ENCODE results near the gene NRIP1. TPM values are rescaled to one million over a fixed set of nuclear protein-coding genes. Genes with fewer than 3 reads are reported as not detected.

The NRIP1 gene
- total RNA-seq, 4 donors from 2014 or later: 16.1 to 81.9 (median 36.4) TPM

GRCh38 chr21:15027056-15027455, 37.7 kb downstream of the NRIP1 start:
- intact Hi-C loops (cut with DNase I; ENCODE audit: low total_unique reads): no loop called here
- Histone ChIP-seq H3K27me3 (no peaks in the 10 kb centered on the region), H3K27ac (no peak overlapping the region), H3K9me3 (no peaks in the 10 kb centered on the region), H3K4me3 (no peak overlapping the region), H3K36me3 (no peaks in the 10 kb centered on the region), H3K4me1 (no peaks in the 10 kb centered on the region)
- no peak for TF ChIP-seq POLR2A (IDR thresholded peaks at IDR 0.05)
- no peak for TF ChIP-seq CTCF (IDR thresholded peaks at IDR 0.05)
- DNase-seq: no peak

GRCh38 chr21:15026370-15026769, 38.4 kb downstream of the NRIP1 start:
- H3K27ac ChIP-seq: no peak overlapping the region
- intact Hi-C loops (cut with DNase I; ENCODE audit: low total_unique reads): no loop called here
- H3K4me3 ChIP-seq: no peak overlapping the region
- DNase-seq: no peak
- H3K9me3 ChIP-seq: no peaks in the 10 kb centered on the region
- H3K36me3 ChIP-seq: no peaks in the 10 kb centered on the region
- H3K27me3 ChIP-seq: no peaks in the 10 kb centered on the region
- TF ChIP-seq CTCF (IDR thresholded peaks at IDR 0.05) (no peak), POLR2A (IDR thresholded peaks at IDR 0.05) (no peak)
- H3K4me1 ChIP-seq: no peaks in the 10 kb centered on the region

GRCh38 chr21:15023776-15024175, 41.0 kb downstream of the NRIP1 start:
- H3K9me3 ChIP-seq: no peaks in the 10 kb centered on the region
- H3K36me3 ChIP-seq: no peaks in the 10 kb centered on the region
- no peak for TF ChIP-seq POLR2A (IDR thresholded peaks at IDR 0.05)
- TF ChIP-seq CTCF (IDR thresholded peaks at IDR 0.05): no peak
- no peak overlapping the region for H3K27ac ChIP-seq
- H3K27me3 ChIP-seq: no peaks in the 10 kb centered on the region
- H3K4me1 ChIP-seq: peaks cover 0 to under 1% of the 10 kb centered on the region in 2 donors
- no peak overlapping the region for H3K4me3 ChIP-seq
- intact Hi-C loops (cut with DNase I; ENCODE audit: low total_unique reads): no loop called here
- DNase-seq: no peak

- peaks cover 0 to 5% of the 10 kb centered on the region in 2 donors for H3K4me1 ChIP-seq
- no peak overlapping the region for H3K4me3 ChIP-seq
- H3K27ac ChIP-seq: no peak overlapping the region
- no peaks in the 10 kb centered on the region for H3K36me3 ChIP-seq
- intact Hi-C loops (cut with DNase I; ENCODE audit: low total_unique reads): no loop called here
- TF ChIP-seq CTCF (IDR thresholded peaks at IDR 0.05) (no peak), POLR2A (IDR thresholded peaks at IDR 0.05) (no peak)
- no peaks in the 10 kb centered on the region for H3K27me3 ChIP-seq
- no peak for DNase-seq
- H3K9me3 ChIP-seq: no peaks in the 10 kb centered on the region
Observed at GRCh38 chr21:15022608-15023261, 42.1 kb downstream of the NRIP1 start.

- no peaks in the 10 kb centered on the region for H3K36me3 ChIP-seq
- H3K4me1 ChIP-seq: peaks cover 0 to 5% of the 10 kb centered on the region in 2 donors
- H3K9me3 ChIP-seq: no peaks in the 10 kb centered on the region
- H3K27ac ChIP-seq: no peak overlapping the region
- no peak for DNase-seq
- intact Hi-C loops (cut with DNase I; ENCODE audit: low total_unique reads): no loop called here
- TF ChIP-seq POLR2A (IDR thresholded peaks at IDR 0.05): no peak
- no peak for TF ChIP-seq CTCF (IDR thresholded peaks at IDR 0.05)
- H3K4me3 ChIP-seq: no peak overlapping the region
- no peaks in the 10 kb centered on the region for H3K27me3 ChIP-seq
Observed at GRCh38 chr21:15020797-15021196, 44.0 kb downstream of the NRIP1 start.

Measured in uterus (tissue), 4 donors.